HG02884 (cell line): ENCODE measurements around the gene DLEC1.
"Not testable (repeated sequence)": the region's sequence is repeated elsewhere in the genome, so short reads cannot be mapped to it uniquely, and the experiment has no call there.

ENCODE experiments used
- ATAC-seq: cut with Tn5 transposase; IDR thresholded peaks from one replicate; pipeline ENCODE4 v1.9.1; 2021; ENCODE audit warnings: mild to moderate bottlenecking, moderate library complexity; ENCODE audit not compliant: unreplicated experiment

DLEC1 gene

GRCh38 chr3:38036906-38037305 lies 2.1 kb upstream of the DLEC1 start:
- ATAC-seq, result no peak

GRCh38 chr3:38038447-38038911 lies 529 bp upstream of the DLEC1 start:
- ATAC-seq, result no peak

DNA sequence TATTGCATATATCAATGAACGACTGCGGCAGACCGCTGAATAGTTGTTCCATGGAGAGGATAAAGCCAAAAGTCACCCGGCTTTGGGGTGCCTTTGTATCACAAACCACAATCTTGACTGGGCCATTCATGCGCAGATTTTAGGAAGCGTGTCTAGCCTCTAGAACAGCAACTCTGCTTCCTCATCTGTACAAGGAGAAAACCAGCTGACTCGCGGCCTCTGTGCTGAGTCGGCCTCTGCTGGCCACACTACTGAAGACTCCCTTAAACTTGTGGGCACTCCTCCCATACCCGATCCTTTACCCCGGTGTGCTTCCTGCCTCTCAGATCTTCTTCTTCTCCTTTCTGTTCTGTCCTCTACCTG lies 872 bp downstream of the DLEC1 start:
- peak; percentile 68 for ATAC-seq

DNA sequence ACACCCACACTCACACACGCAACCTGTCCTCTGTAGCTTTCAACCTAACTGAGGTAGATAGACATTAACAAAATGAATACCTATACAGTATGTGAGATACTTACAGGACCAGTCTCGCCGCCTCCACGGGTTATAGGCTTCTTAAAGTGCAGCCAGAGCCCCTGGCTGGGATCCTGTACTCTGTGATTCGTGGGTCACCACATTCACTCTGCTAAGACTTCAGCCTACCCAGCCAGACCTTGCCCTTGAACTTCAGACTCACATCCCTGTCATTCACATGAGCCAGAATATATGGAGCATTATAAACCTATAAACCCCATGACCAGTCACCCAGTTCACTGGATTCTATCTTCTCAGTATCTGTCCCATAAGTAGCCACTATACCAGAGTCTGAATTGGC lies 1.4 kb downstream of the DLEC1 start:
- no peak for ATAC-seq

- ATAC-seq, result no peak
Measured at GRCh38 chr3:38043486-38043885, 4.5 kb downstream of the DLEC1 start.

DNA sequence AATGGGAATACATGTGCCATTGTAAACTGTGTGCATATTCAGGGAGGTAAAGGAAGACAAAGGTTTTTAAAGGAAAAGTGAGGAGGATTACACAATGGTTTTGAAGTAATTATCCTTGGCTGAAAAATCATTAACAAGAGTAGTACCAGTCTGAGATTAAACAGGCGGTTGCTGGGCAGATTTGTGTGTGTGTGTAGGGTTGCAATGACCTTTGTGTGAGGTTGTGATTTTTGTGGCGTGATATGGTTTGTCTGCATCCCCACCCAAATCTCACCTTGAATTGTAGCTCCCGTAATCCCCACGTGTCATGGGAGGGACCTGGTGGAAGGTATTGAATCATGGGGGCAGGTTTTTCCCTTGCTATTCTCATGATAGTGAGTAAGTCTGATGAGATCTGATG lies 7.0 kb downstream of the DLEC1 start:
- ATAC-seq, result no peak

DNA sequence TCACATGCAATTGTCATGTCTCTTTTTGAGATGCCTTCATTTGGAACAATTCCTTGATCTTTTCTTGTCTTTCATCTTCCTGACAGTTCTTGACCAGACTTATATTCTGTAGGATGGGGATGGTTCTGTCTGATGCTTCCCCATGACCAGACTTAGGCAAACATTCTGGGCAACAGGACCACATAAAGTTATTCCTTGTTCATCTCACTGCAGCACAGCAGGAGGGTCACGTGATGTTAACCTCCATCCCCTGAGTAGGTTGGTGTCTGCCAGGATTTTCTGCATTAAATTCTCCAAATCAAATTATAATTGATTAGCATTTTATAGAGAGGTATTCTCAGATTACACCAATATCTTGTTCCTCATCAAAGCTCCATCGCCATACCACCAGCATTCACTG lies 7.8 kb downstream of the DLEC1 start:
- ATAC-seq, result no peak

DNA sequence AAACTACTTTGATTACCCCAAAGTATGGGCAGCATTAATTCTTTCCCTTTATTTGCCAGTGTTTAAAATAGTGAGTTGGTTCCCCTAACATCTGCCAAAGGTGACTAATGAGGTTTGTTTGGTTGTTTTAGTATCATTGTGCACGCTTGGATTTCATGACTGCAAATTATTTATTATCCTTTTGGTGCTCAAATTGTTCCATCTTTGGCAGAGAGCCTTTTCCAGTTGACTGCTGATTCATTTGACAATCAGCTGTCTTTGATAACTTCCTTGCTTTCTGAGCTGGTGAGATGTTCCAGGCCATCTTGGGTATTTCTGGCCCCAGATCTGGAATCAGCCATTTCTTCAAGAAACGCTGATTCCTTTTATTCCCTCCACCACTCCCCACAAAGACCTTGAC lies 8.9 kb downstream of the DLEC1 start:
- no peak for ATAC-seq

- no peak for ATAC-seq
Measured at GRCh38 chr3:38049358-38050126, 10.5 kb downstream of the DLEC1 start.

- ATAC-seq, result no peak
Measured at GRCh38 chr3:38051131-38051530, 12.1 kb downstream of the DLEC1 start.

DNA sequence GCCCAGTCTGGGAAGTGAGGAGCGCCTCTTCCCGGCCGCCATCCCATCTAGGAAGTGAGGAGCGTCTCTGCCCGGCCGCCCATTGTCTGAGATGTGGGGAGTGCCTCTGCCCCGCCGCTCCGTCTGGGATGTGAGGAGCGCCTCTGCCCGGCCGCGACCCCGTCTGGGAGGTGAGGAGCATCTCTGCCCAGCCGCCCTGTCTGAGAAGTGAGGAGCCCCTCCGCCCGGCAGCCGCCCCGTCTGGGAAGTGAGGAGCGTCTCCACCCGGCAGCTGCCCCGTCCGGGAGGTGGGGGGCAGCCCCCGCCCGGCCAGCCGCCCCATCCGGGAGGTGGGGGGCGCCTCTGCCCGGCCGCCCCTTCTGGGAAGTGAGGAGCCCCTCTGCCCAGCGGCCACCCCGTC lies 14.3 kb downstream of the DLEC1 start:
- ATAC-seq, result not testable (repeated sequence)

GRCh38 chr3:38053813-38054498 lies 14.9 kb downstream of the DLEC1 start:
- not testable (repeated sequence) for ATAC-seq

- ATAC-seq, result peak; percentile 71
Measured at GRCh38 chr3:38054499-38055001, 15.5 kb downstream of the DLEC1 start.

DNA sequence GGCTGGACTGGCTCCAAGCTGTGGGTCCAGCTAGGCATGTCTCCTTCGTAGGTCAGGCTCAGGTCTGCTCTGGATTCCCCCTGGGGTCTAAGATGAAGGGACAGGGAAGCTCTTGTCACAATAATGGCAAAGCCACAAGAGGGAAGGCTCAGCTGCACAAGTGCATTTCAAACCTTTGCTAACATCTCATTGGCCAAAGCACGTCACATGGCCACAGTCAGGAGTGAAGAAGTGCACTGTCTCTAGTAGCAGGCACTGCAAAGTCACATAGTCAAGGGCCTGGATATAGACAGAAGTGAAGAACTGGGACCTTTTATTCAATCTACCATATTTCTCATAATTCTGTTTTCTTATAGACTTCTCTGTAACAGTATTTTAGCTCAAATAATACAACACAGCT lies 20.1 kb downstream of the DLEC1 start:
- no peak for ATAC-seq

GRCh38 chr3:38059591-38059990 lies 20.6 kb downstream of the DLEC1 start:
- no peak for ATAC-seq

GRCh38 chr3:38062809-38063208 lies 23.8 kb downstream of the DLEC1 start:
- no peak for ATAC-seq

GRCh38 chr3:38064453-38064852 lies 25.4 kb downstream of the DLEC1 start:
- not testable (repeated sequence) for ATAC-seq

- no peak for ATAC-seq
Measured at GRCh38 chr3:38067508-38068233, 28.7 kb downstream of the DLEC1 start.

- no peak for ATAC-seq
Measured at GRCh38 chr3:38070013-38070412, 31.0 kb downstream of the DLEC1 start.

- not testable (repeated sequence) for ATAC-seq
Measured at GRCh38 chr3:38077073-38077472, 38.1 kb downstream of the DLEC1 start.

DNA sequence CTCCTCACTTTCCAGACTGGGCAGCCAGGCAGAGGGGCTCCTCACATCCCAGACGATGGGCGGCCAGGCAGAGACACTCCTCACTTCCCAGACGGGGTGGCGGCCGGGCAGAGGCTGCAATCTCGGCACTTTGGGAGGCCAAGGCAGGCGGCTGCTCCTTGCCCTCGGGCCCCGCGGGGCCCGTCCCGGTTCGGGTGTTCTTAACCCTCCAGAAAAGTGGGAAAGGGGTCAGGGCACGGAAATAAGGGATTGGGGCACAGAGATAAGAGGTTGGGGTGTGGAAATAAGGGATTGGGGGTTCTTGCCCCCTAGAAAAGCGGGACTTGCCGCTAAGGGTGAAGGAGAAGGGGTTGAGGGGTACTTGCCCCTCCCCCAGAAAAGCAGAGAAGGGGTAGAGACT lies 43.3 kb downstream of the DLEC1 start:
- ATAC-seq, result not testable (repeated sequence)

DNA sequence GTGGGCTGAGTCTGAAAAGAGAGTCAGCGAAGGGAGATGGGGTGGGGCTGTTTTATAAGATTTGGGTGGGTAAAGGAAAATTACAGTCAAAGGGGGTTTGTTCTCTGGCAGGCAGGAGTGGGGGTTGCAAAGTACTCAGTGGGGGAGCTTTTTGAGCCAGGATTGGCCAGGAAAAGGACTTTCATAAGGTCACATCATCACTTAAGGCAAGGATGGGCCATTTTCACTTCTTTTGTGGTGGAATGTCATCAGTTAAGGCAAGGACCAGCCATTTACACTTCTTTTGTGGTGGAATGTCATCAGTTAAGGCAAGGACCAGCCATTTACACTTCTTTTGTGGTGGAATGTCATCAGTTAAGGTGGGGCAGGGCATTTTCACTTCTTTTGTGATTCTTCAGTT lies 44.2 kb downstream of the DLEC1 start:
- not testable (repeated sequence) for ATAC-seq
